SK-N-SH (cell line): Measurements from ENCODE around the gene MYRF. TPM values are rescaled to one million over a fixed set of nuclear protein-coding genes. Genes with fewer than 3 reads are reported as not detected.

Source experiments
- CTCF ChIA-PET: fragments of 300-600, 350-600 bp; formaldehyde crosslinking; extraction: SDS; loops from one replicate; lab custom pipeline; 2021; lab: Yijun Ruan, JAX
- POLR2A ChIA-PET: fragments of 350-600 bp; sonication (Branson Sonifier 250); formaldehyde crosslinking; extraction: SDS; loops from one replicate; lab custom pipeline; 2020; ENCODE audit warnings: antibody characterized with exemption, inconsistent platforms; lab: Yijun Ruan, JAX
- DNase-seq: peaks from one replicate; pipeline ENCODE4 v3.0.0; 2012
- H2AFZ ChIP-seq: fragments of 200-600 bp; sonication (generic); 2 replicates; pipeline ENCODE4 v1.8.1; 2016; ENCODE audit warnings: antibody characterized with exemption, mild to moderate bottlenecking, low read depth
- H3F3A ChIP-seq: fragments of 200-600 bp; sonication (generic); replicated peaks from 2 replicates; pipeline ENCODE3; 2016; ENCODE audit warnings: antibody characterized with exemption, mild to moderate bottlenecking; ENCODE audit not compliant: insufficient read depth
- H3K27ac ChIP-seq, 2 experiments: fragments of 200-500 bp in 1 of 2; fragments of 200-600 bp in 1 of 2; sonication (Bioruptor generic) in 1 of 2; sonication (generic), shearing (Covaris generic) in 1 of 2; 2 replicates each; pipeline versions ENCODE4 v1.5.1 to v1.6.1; 2014 to 2016; ENCODE audit warnings: low read depth in 2 of 2, inconsistent platforms in 1 of 2, low read length in 1 of 2, mild to moderate bottlenecking in 1 of 2, mixed read lengths in 1 of 2
- H3K27me3 ChIP-seq: fragments of 200-600 bp; sonication (generic), shearing (Covaris generic); 2 replicates; pipeline ENCODE4 v1.6.1; 2016; ENCODE audit warnings: mixed run types; ENCODE audit not compliant: insufficient read depth
- H3K36me3 ChIP-seq, 2 experiments: fragments of 200-500 bp in 1 of 2; fragments of 200-600 bp in 1 of 2; sonication (Bioruptor generic) in 1 of 2; sonication (generic) in 1 of 2; replicated peaks in 1 of 2; 2 replicates each; pipeline versions ENCODE3 to v1.5.1; 2014 to 2016; ENCODE audit warnings: low read length in 1 of 2, mild to moderate bottlenecking in 1 of 2; ENCODE audit not compliant: insufficient read depth in 2 of 2, control insufficient read depth in 1 of 2
- H3K4me1 ChIP-seq, 2 experiments: fragments of 200-500 bp in 1 of 2; fragments of 200-600 bp in 1 of 2; sonication (Bioruptor generic) in 1 of 2; sonication (generic), shearing (Covaris generic) in 1 of 2; 2 replicates each; pipeline versions ENCODE4 v1.5.1 to v1.6.1; 2014 to 2016; ENCODE audit warnings: low read depth in 1 of 2, low read length in 1 of 2, mixed run types in 1 of 2; ENCODE audit not compliant: insufficient read depth in 2 of 2, control insufficient read depth in 1 of 2
- H3K4me2 ChIP-seq: fragments of 200-600 bp; sonication (generic), shearing (Covaris generic); 2 replicates; pipeline ENCODE4 v1.6.1; 2017; ENCODE audit warnings: mixed run types
- H3K4me3 ChIP-seq, 2 experiments: fragments of 200-500 bp in 1 of 2; fragments of 200-600 bp in 1 of 2; sonication (Bioruptor generic) in 1 of 2; sonication (generic), shearing (Covaris generic) in 1 of 2; 2 replicates each; pipeline versions ENCODE4 v1.5.1 to v1.8.1; 2014 to 2016; ENCODE audit warnings: low read depth in 2 of 2, inconsistent platforms in 1 of 2, low read length in 1 of 2, mild to moderate bottlenecking in 1 of 2, mixed read lengths in 1 of 2, moderate library complexity in 1 of 2
- H3K79me2 ChIP-seq: fragments of 200-600 bp; sonication (generic); 2 replicates; pipeline ENCODE4 v1.8.1; 2017; ENCODE audit warnings: mild to moderate bottlenecking; ENCODE audit not compliant: insufficient read depth
- H3K9ac ChIP-seq: fragments of 200-600 bp; sonication (generic); 2 replicates; pipeline ENCODE4 v1.6.1; 2017; ENCODE audit warnings: mixed run types
- H3K9me2 ChIP-seq: fragments of 200-600 bp; sonication (generic); 2 replicates; pipeline ENCODE4 v1.6.1; 2017; ENCODE audit warnings: mixed run types
- H3K9me3 ChIP-seq: fragments of 200-600 bp; sonication (generic); 2 replicates; pipeline ENCODE4 v1.6.1; 2017; ENCODE audit warnings: mixed run types, mild to moderate bottlenecking, moderate library complexity
- H4K20me1 ChIP-seq: fragments of 200-600 bp; sonication (generic); 2 replicates; pipeline ENCODE4 v1.6.1; 2017; ENCODE audit warnings: mild to moderate bottlenecking, mixed run types; ENCODE audit not compliant: insufficient read depth
- CHD2 ChIP-seq: fragments of 150-350 bp; IDR thresholded peaks from 2 replicates; pipeline ENCODE4 v1.6.1; 2018; ENCODE audit warnings: low read length; ENCODE audit not compliant: partially characterized antibody
- ELF1 ChIP-seq: IDR thresholded peaks from 2 replicates; pipeline ENCODE4 v1.4.0; 2012
- FOSL2 ChIP-seq: IDR thresholded peaks from 2 replicates; pipeline ENCODE4 v1.4.0; 2012; ENCODE audit warnings: low read depth, mild to moderate bottlenecking, moderate library complexity, borderline replicate concordance
- FOXJ3 ChIP-seq: sonication (generic); formaldehyde crosslinking; IDR thresholded peaks from 2 replicates; pipeline ENCODE4 v1.5.1; 2020; ENCODE audit warnings: mild to moderate bottlenecking, missing genetic modification reagents
- MEF2A ChIP-seq: IDR thresholded peaks from 2 replicates; pipeline ENCODE4 v1.4.0; 2012; ENCODE audit warnings: low read depth, borderline replicate concordance
- MXI1 ChIP-seq: IDR thresholded peaks from 2 replicates; pipeline ENCODE4 v1.6.1; 2012; ENCODE audit warnings: mild to moderate bottlenecking, low read depth, low read length, improper control_type of control experiment
- NFIC ChIP-seq: IDR thresholded peaks from 2 replicates; pipeline ENCODE4 v1.4.0; 2012; ENCODE audit warnings: borderline replicate concordance
- NRF1 ChIP-seq: IDR thresholded peaks from 2 replicates; pipeline ENCODE4 v1.6.1; 2012; ENCODE audit warnings: low read depth, mild to moderate bottlenecking, low read length
- POLR2AphosphoS5 ChIP-seq: IDR thresholded peaks from 2 replicates; pipeline ENCODE4 v1.6.1; 2012; ENCODE audit warnings: low read depth, low read length
- RAD21 ChIP-seq: IDR thresholded peaks from 2 replicates; pipeline ENCODE4 v1.6.1; 2012; ENCODE audit warnings: mild to moderate bottlenecking, low read length
- RCOR1 ChIP-seq: fragments of 150-350 bp; IDR thresholded peaks from 2 replicates; pipeline ENCODE4 v1.6.1; 2017; ENCODE audit warnings: antibody characterized with exemption, low read length
- TCF12 ChIP-seq: IDR thresholded peaks from 2 replicates; pipeline ENCODE4 v1.4.0; 2012
- TEAD4 ChIP-seq: IDR thresholded peaks from 2 replicates; pipeline ENCODE4 v1.4.0; 2012; ENCODE audit warnings: mild to moderate bottlenecking, borderline replicate concordance; ENCODE audit not compliant: insufficient read depth
- whole genome bisulfite sequencing: methylation state at CpG from one replicate; pipeline ENCODE4 v1.1.6; 2017; ENCODE audit warnings: low lambda C conversion rate; 5-methylcytosine and 5-hydroxymethylcytosine counted together
- polyA plus RNA-seq, 3 experiments: library from polyadenylated mRNA; depleted of rRNA; stranded (reverse); fragments of >200 nt; gene quantifications; 2 replicates each; pipeline ENCODE4 v1.2.3, GENCODE V29; 2012
- TF ChIP-seq, protein P1 (sequence below): IDR thresholded peaks from 2 replicates; pipeline ENCODE4 v1.4.0; 2012; ENCODE audit warnings: low read depth
- TF ChIP-seq, protein P2 (sequence below): fragments of 150-350 bp; IDR thresholded peaks from 2 replicates; pipeline ENCODE4 v1.6.1; 2016; ENCODE audit warnings: mild to moderate bottlenecking, low read depth, low read length
- TF ChIP-seq, protein P3 (sequence below): fragments of 150-350 bp; IDR thresholded peaks from 2 replicates; pipeline ENCODE4 v1.6.1; 2017; ENCODE audit warnings: antibody characterized with exemption, low read length, low read depth, borderline replicate concordance

The MYRF gene
- polyA plus RNA-seq, 1 of the 3 experiments (the other 2 are of a cell fraction) = 2.8 TPM

DNA sequence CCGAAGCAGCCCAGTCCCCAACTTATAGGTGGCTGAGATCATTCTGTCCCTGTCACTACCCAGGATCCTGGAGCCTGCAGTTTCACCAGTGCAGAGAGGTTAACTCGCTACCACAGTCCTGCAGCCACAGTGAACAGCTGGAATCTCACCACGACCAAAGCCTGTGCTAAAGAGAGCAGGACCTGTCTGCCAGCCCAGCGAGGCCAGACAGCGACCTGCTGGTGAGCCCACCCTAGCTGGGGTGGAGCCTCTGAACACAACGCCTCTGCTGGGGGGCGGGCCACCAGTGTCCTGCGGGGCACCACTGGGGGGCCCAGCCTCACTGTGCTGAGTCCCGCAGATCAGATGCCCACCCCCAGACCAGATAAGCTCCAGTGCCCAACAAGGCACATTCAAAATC, 39.0 kb upstream of the MYRF start:
- TF ChIP-seq, protein P1, sequence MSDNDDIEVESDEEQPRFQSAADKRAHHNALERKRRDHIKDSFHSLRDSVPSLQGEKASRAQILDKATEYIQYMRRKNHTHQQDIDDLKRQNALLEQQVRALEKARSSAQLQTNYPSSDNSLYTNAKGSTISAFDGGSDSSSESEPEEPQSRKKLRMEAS = no peak
- TF ChIP-seq MXI1 (no peak), CHD2 (no peak), MEF2A (no peak), RAD21 (no peak), NRF1 (no peak), RCOR1 (no peak), NFIC (no peak), FOSL2 (no peak), FOXJ3 (CRISPR knock-in tag) (no peak), ELF1 (no peak), TCF12 (no peak), POLR2AphosphoS5 (no peak)
- TF ChIP-seq, protein P2, sequence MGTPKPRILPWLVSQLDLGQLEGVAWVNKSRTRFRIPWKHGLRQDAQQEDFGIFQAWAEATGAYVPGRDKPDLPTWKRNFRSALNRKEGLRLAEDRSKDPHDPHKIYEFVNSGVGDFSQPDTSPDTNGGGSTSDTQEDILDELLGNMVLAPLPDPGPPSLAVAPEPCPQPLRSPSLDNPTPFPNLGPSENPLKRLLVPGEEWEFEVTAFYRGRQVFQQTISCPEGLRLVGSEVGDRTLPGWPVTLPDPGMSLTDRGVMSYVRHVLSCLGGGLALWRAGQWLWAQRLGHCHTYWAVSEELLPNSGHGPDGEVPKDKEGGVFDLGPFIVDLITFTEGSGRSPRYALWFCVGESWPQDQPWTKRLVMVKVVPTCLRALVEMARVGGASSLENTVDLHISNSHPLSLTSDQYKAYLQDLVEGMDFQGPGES = no peak
- TF ChIP-seq, protein P3, sequence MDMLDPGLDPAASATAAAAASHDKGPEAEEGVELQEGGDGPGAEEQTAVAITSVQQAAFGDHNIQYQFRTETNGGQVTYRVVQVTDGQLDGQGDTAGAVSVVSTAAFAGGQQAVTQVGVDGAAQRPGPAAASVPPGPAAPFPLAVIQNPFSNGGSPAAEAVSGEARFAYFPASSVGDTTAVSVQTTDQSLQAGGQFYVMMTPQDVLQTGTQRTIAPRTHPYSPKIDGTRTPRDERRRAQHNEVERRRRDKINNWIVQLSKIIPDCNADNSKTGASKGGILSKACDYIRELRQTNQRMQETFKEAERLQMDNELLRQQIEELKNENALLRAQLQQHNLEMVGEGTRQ = no peak
- Histone ChIP-seq H4K20me1 (no peaks in the 10 kb centered on the region), H3K27ac (no peak overlapping the region), H2AFZ (no peak overlapping the region), H3K27me3 (no peaks in the 10 kb centered on the region), H3K9me3 (no peaks in the 10 kb centered on the region), H3F3A (no peaks in the 10 kb centered on the region), H3K79me2 (no peaks in the 10 kb centered on the region; the same call in 1 of the 2 replicates), H3K9ac (no peak overlapping the region), H3K36me3 (no peaks in the 10 kb centered on the region), H3K4me1 (peaks cover 8 to 27% of the 10 kb centered on the region in 2 experiments; a peak in 2 of 4 replicates), H3K4me2 (no peak overlapping the region), H3K4me3 (no peak overlapping the region), H3K9me2 (no peaks in the 10 kb centered on the region)
- ChIA-PET POLR2A (no interaction called here), CTCF (interaction anchor here (0.6 to 3.3 kb wide), 4 partner anchors 20 to 267 kb away, joined by 3 to 18 read pairs (median 3); no protein-coding TSS in a partner anchor)
- WGBS = 100% methylated on average over 2 of the region's 9 CpGs
- DNase-seq = no peak

DNA sequence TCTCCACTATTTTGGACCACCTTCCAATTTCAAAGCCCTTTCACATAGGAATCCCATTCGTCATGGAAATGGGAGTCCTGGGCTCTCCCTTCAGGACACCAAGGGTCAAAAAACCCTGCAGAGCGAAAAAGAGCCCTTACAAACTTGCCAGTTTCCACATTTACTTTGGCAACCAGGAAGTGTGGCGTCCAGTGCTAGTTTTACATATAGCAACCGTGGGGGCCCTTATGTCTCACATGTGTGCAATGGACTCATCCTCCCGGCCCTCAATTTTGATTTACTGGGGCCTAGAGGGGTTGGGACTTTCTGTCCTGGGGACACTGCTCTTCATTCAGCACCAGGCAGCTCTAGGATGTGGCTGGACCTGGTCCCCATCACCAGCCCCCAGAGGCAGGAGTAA, 38.5 kb upstream of the MYRF start:
- POLR2A ChIA-PET = no interaction called here

More for the DNA sequence above, 38.5 kb upstream of the MYRF start:
- TF ChIP-seq TEAD4 = no peak
- H3K36me3 ChIP-seq = no peaks in the 10 kb centered on the region
- WGBS = 59% methylated on average over 5 of the region's 5 CpGs
- H3K27me3 ChIP-seq = no peaks in the 10 kb centered on the region
- H3K79me2 ChIP-seq = no peaks in the 10 kb centered on the region; the same call in 1 of the 2 replicates
- H4K20me1 ChIP-seq = no peaks in the 10 kb centered on the region
- H3K4me1 ChIP-seq = peaks cover 8 to 28% of the 10 kb centered on the region in 2 experiments; a peak in 2 of 4 replicates
- H3K4me3 ChIP-seq = no peak overlapping the region
- no peaks in the 10 kb centered on the region for H3K9me3 ChIP-seq
- no peaks in the 10 kb centered on the region for H3F3A ChIP-seq
- CTCF ChIA-PET = interaction anchor here (0.6 to 3.3 kb wide), 4 partner anchors 19 to 267 kb away, joined by 3 to 18 read pairs (median 3); no protein-coding TSS in a partner anchor
- H3K27ac ChIP-seq = no peak overlapping the region
- H3K9ac ChIP-seq = no peak overlapping the region
- H3K4me2 ChIP-seq = no peak overlapping the region
- no peak for DNase-seq
- H3K9me2 ChIP-seq = no peaks in the 10 kb centered on the region
- H2AFZ ChIP-seq = no peak overlapping the region
